Activated naive CD4-positive, alpha-beta T cell treated with anti-CD3 and anti-CD28 coated beads, Interleukin-2, amount 50 U/mL, for 16 hours (primary cell): Measurements from ENCODE around the gene TACC2.
"Not testable (repeated sequence)": the region's sequence is repeated elsewhere in the genome, so short reads cannot be mapped to it uniquely, and the experiment has no call there.

Experiments used
- DNase-seq: peaks from one replicate; pipeline ENCODE4 v3.0.0-alpha.2; 2020

TACC2 gene

GRCh38 chr10:122199689-122200088 lies 210.7 kb downstream of the TACC2 start:
- no peak for DNase-seq

DNA sequence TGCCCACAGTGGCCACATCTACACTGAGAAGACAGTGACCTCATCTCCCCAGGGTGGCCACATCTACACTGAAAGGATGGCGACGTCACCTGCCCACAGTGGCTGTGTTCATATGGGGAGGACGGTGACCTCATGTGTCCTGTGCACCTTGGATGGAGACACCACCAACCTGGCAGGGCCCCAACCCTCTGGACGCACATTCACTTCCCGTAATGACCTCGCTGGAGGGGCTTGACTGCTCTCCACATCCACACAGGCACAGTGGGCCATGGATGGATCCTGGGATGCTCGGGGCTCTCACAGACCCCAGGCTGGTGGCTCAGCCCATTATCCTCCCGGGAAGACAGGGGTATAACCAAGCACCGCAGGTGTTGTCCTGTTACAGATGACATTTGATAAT lies 212.4 kb downstream of the TACC2 start:
- DNase-seq: no peak

- not testable (repeated sequence) for DNase-seq
Observed at GRCh38 chr10:122203180-122203579, 214.2 kb downstream of the TACC2 start.

- no peak for DNase-seq
Observed at GRCh38 chr10:122204691-122205489, 215.9 kb downstream of the TACC2 start.

DNA sequence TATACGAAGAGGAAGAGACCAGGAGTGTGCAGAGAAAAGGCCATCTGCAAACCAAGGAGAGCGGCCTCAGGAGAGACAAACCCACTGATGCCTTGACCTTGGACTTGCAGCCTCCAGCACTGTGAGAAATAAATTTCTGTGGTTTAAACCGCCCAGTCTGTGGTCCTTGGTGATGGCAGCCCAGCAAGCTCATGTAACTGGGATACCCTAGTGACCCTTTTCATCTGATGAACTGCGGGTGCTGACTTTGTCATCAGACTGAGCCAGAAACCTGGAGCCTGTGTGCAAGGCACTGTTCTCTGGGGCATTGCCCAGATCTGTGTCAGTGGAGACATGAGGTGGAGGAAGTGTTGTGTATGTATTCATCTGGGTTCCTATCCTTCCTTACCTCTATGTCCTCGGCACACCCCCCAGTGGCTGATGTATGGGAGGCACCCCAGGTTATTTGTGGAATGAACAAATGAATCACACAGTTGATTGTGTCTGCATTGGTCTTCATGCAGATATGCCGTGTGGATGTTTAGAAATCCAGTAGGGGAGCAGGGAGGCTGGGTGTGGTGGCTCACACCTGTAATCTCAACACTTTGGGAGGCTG lies 217.6 kb downstream of the TACC2 start:
- DNase-seq: no peak

DNA sequence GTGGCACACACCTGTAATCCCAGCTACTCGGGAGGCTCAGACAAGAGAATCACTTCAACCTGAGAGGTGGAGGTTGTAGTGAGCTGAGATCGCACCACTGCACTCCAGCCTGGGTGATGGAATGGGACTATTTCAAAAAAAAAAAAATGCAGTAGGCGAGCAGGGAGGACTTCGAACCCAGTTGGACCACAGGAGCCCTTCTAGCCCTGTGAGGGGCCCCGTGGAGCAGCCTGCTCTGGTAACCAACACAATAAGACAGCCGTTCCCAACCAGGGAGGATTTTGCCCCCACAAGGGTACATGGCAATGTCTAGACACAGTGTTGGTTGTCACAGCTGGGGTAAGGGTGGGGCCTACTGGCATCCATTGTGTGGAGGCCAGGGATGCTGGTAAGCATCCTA lies 218.2 kb downstream of the TACC2 start:
- no peak for DNase-seq

GRCh38 chr10:122207596-122207995 lies 218.6 kb downstream of the TACC2 start:
- no peak for DNase-seq

DNA sequence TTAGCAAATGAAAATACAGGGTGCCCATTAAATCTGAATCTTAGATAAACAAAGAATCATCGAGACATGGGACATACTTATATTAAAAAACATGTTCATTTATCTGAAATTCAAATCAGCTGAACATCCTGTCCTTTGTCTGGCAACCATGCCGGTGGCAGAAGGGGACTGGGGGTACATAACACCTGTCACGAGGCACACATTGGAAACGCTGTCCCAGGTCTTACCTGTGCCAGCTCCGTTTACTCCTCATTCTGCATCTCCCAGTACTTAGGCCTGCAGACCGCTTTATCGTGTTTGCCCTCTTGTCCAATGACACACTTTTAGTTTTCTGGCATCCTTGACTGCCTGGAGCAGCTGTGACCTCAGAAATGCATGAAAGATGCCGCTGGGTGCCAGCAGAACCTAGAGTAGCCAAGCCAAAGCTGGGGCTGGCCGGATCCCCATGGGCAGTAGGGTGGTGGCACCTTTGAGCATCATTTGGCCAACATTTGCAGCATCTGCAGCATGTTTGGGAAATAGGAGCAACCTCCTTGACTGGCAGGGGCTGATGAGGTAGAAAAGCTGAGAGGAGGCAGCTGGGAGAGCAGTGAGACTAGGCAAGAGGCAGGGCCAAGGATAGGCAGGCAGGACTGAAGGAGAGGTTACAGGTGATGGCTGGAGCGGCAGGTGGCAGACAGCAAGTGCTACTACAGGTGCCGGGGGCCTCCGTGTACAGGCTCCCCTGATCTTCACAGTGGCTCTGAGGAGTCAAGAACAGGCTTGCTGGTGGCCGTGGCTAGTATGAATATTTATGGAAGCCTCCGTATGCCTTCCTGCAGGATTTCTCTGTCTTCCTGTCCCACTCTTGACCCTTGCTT lies 219.8 kb downstream of the TACC2 start:
- no peak for DNase-seq

GRCh38 chr10:122210481-122211265 lies 221.7 kb downstream of the TACC2 start:
- DNase-seq: no peak

GRCh38 chr10:122213364-122213763 lies 224.4 kb downstream of the TACC2 start:
- no peak for DNase-seq

GRCh38 chr10:122213766-122214165 lies 224.8 kb downstream of the TACC2 start:
- no peak for DNase-seq

GRCh38 chr10:122216047-122216446 lies 227.1 kb downstream of the TACC2 start:
- DNase-seq: no peak

- DNase-seq: no peak
Observed at GRCh38 chr10:122219340-122219739, 230.4 kb downstream of the TACC2 start.

GRCh38 chr10:122220736-122221135 lies 231.8 kb downstream of the TACC2 start:
- no peak for DNase-seq

GRCh38 chr10:122221958-122222357 lies 233.0 kb downstream of the TACC2 start:
- DNase-seq: no peak

DNA sequence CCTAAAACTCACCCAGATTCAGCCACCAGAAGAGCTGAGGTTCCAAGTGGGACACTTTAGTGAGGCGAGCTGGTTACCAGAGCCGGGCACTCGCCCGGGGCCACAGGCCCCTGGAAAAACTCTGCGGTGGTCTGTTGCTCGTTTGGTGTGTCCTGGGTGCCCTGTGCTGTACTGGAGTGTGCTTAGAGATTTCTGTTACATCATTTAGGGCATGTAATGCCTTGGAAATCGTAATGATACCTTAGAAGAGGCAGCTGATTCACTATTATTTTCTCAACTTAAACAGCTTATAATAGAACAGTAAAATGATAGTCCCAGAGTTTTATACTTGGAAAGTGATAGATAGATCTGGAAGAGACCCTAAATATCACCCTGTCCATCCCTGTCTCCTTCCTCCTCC lies 233.7 kb downstream of the TACC2 start:
- DNase-seq: no peak

DNA sequence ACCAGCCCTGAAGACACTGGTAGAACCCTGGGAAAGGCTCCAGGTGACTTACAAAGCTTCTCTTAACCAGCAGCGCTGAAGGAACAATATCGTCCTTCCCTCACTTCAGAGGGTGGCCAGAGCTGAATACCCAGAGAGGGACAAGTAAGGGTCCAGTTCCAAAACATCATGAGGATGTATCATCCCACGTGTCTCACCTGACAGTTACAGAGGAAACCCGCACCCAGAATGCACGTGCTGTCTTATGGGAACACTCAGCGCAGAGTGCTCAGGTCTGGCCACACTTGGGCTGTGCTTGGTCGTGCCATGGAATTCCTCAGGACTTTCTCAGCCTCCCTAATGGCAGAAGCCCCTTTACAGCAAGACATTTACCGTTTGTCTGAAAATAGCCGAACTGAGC lies 235.2 kb downstream of the TACC2 start:
- no peak for DNase-seq

DNA sequence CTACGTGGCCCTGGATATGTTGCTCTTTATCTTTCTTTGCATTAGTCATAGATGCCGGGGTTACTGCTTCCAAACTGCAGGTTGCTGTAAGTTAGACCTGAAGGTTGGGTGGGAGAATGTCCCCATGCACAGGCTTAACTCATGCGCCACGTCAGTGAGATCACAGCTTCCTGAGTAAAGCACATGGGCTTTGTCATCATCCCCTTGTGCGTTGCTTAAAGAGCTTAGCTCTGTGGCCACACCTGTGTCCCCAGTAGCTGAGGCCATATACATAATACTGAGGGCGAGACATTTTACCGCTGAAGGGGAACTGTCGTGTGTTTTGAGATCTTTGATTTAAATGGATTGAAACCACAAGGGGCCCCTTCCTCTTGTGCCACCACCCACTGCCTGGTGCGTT lies 236.4 kb downstream of the TACC2 start:
- DNase-seq: no peak

- DNase-seq: no peak
Observed at GRCh38 chr10:122227754-122228153, 238.8 kb downstream of the TACC2 start.

DNA sequence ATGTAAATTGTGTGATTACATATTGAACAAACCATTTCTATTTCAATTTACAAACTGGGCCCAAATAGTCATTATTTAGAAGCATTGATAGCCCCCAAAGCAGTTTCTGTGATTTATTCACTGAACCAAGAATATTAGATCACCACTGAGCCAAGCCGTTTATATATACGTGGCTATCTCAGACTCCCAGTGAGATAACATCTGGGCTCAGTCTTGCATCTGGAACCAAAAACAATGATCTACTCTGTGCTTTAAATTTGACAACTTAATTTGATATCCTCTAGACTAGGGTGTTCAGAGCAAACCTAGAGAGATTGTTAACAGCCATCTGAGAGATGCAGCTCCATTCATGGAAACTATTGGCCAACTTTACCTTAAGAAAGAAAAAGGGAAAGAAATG lies 240.7 kb downstream of the TACC2 start:
- no peak for DNase-seq

- DNase-seq: no peak
Observed at GRCh38 chr10:122230222-122230621, 241.3 kb downstream of the TACC2 start.

- no peak for DNase-seq
Observed at GRCh38 chr10:122232769-122233168, 243.8 kb downstream of the TACC2 start.

- DNase-seq: no peak
Observed at GRCh38 chr10:122233857-122234348, 244.9 kb downstream of the TACC2 start.
